GM18508 (cell line): Measurements from ENCODE around the gene BAX.
A peak's percentile ranks its signal among the peaks of the same experiment; 100 is the strongest.

Source experiments
- ATAC-seq: cut with Tn5 transposase; IDR thresholded peaks from one replicate; pipeline ENCODE4 v1.9.1; 2021; ENCODE audit warnings: moderate number of reproducible peaks; ENCODE audit not compliant: insufficient read depth, unreplicated experiment

Gene BAX

GRCh38 chr19:48977061-48977460 is 22.4 kb downstream of the BAX start:
- no peak for ATAC-seq

GRCh38 chr19:48982280-48982679 is 27.6 kb downstream of the BAX start:
- ATAC-seq = no peak

GRCh38 chr19:48985711-48986110 is 31.0 kb downstream of the BAX start:
- ATAC-seq = no peak

- ATAC-seq = no peak
Measured at GRCh38 chr19:48986211-48986610, 31.5 kb downstream of the BAX start.

GRCh38 chr19:48987323-48987722 is 32.6 kb downstream of the BAX start:
- ATAC-seq = no peak

- ATAC-seq = no peak
Measured at GRCh38 chr19:48988286-48988685, 33.6 kb downstream of the BAX start.

GRCh38 chr19:48988860-48989259 is 34.2 kb downstream of the BAX start:
- no peak for ATAC-seq

GRCh38 chr19:48989701-48990291 is 35.1 kb downstream of the BAX start:
- no peak for ATAC-seq

GRCh38 chr19:48990400-48990799 is 35.7 kb downstream of the BAX start:
- ATAC-seq = no peak

- no peak for ATAC-seq
Measured at GRCh38 chr19:48991011-48991609, 36.4 kb downstream of the BAX start.

- no peak for ATAC-seq
Measured at GRCh38 chr19:48991873-48992580, 37.4 kb downstream of the BAX start.

GRCh38 chr19:48992581-48993174 is 38.0 kb downstream of the BAX start:
- ATAC-seq = no peak

GRCh38 chr19:48993175-48994034 is 38.7 kb downstream of the BAX start, which contains the start of the genes GYS1 and RUVBL2:
GYS1 (minus strand) TSS chr19:48993309; CDS start chr19:48993112, 197 bp downstream.
RUVBL2 (plus strand) TSS chr19:48993887; CDS start chr19:48993912, 25 bp downstream.
- ATAC-seq = peak; percentile 59

- ATAC-seq = no peak
Measured at GRCh38 chr19:48994035-48994386, 39.3 kb downstream of the BAX start.

- ATAC-seq = no peak
Measured at GRCh38 chr19:48997972-48998371, 43.3 kb downstream of the BAX start.

- no peak for ATAC-seq
Measured at GRCh38 chr19:48999481-49000325, 45.0 kb downstream of the BAX start.

- no peak for ATAC-seq
Measured at GRCh38 chr19:49004133-49004532, 49.5 kb downstream of the BAX start.

GRCh38 chr19:49004964-49005614 is 50.4 kb downstream of the BAX start:
- ATAC-seq = no peak

GRCh38 chr19:49006905-49007304 is 52.2 kb downstream of the BAX start:
- no peak for ATAC-seq
